CD4-positive, alpha-beta T cell treated with Interleukin-10 for 1 hour (primary cell): ENCODE measurements around the gene SPRED1.

ENCODE experiments used
- DNase-seq: peaks from one replicate; pipeline ENCODE4 v3.0.0-alpha.2; 2020

SPRED1 gene

DNA sequence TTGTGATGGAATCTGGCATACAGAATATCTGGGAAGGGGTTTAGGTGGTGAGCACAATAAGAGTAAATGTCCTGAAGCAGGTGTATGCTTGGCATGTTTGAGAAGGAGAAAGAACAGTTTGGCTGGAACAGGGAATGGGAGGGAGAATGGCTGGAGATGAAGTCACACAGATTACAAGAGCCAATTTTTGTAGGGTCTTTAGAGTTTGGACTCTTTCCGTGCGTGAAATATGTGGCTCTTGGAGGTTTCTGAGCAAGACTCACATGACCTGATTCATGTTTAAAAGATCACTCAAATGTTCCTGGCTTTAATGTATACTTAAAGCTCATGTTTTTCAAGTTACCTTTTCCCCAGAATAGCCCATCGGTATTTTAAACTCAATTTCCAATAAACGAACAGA, 32.8 kb downstream of the SPRED1 start:
- DNase-seq: no peak

DNA sequence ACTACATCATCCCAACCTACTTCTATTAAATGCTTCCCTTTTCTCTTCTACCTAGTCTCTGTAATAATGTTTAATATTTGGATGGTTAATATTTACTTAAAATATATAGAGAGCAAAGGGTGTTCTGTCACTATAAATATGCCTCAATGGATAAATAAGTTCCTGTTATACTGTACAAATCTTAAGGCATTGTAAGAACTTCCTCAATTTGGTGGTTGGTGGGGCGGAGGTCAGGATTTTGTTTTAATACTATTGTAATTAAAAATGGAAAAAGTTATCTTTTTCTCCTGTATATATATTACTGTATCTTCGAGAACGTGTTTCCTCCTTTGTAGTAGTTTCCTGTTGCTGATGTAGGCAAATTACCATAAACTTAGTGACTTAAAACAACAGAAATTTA, 41.5 kb downstream of the SPRED1 start:
- no peak for DNase-seq

DNA sequence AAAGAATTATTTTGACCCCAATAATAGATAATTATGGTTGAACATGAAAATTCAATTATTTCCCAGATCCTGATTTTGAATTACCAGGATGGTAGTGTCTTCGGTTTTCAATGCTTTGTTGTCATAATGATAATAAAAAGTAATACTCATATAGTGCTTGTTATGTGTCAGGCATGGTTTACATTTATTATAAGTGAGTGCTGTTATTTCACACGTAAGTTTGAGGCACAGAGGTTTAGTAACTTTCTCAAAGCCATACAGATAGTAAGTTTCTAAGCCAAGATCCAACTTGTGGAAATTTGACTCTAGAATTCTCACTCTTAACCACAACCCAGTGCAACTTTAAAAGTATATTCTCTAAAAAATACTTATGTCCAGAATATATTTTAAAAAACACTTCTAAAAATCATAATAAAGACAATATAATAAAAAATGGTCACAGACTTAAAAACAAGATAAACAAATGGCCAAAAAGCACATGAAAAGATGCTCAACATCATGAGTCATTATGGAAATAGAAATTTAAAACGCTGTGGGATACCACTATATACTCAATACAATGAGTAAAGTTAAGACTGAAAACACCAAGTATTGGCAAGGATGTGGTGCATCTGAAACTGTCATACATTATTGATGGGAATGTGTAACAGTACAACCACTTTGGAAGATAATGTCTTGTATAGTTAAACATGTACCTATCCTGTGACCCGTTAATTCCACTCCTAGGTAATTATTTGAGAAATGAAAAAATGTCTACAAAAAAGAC, 45.2 kb downstream of the SPRED1 start:
- no peak for DNase-seq

DNA sequence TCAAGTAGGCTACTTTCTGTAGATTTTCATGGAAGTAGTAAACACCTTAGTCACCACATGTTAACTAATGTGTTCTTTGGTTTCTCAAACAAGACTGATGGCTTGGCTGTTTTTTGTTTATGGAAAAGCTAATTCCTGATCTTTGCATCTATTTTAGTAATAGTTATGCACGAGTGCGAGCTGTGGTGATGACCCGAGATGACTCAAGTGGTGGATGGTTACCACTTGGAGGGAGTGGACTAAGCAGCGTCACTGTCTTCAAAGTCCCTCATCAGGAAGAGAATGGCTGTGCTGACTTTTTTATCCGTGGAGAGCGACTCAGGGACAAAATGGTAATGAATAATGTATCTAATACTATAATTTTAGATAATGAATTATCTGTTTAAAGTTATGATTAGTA, 46.6 kb downstream of the SPRED1 start:
- DNase-seq: no peak

DNA sequence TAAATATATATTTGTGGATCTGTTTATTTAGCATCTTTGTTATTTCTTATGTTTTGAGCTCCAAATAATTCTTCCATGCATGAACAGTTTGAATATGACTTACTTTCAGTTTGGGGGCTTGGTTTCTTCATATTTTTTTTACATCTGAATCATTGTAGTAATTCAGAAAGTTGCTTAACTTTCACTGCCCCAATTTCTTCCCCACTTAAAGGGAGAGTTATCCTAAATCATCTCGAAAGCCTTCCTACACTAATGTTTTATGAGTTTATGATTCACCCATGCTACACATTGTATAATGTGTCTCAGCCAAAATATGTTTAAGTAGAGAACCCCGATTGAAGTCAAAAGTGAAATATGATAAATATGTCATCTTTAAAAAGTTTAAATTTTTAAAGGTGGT, 47.8 kb downstream of the SPRED1 start:
- DNase-seq: no peak

DNA sequence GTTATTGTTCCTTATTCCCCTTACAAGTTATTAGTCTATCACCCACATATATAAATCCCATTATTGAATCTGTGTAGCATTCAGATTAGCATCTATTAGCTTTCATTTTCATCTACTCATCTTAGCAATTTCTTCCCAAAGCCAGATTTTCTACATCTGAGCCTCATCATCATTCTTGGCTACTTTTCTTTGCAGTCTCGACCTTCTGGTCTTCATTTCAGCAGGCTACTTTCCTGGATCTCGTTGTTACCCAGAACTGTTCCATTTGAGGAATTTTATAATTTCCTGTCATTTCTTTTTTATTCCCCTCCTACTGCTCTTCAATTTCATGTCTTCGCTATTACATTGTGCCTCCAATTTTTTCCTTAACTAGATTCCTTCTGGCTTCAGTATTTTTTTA, 51.8 kb downstream of the SPRED1 start:
- DNase-seq: no peak

DNA sequence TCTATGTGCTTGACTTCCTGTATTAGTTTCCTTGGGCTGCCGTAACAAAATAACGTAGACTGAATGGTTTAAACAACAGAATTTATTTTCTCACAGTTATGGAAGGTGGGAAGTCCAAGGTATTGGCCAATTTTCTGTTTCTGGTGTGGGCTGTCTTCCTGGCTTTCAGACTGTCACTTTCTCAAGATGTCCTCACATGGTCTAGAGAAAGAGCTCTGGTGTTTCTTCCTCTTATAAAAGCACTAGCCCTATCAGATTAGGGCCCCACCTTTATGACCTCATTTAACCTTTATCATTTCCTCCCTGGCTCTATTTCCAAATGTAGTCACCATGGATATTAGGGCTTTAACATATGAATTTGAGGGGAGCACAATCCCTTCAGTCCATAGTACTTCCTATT, 54.6 kb downstream of the SPRED1 start:
- DNase-seq: no peak

DNA sequence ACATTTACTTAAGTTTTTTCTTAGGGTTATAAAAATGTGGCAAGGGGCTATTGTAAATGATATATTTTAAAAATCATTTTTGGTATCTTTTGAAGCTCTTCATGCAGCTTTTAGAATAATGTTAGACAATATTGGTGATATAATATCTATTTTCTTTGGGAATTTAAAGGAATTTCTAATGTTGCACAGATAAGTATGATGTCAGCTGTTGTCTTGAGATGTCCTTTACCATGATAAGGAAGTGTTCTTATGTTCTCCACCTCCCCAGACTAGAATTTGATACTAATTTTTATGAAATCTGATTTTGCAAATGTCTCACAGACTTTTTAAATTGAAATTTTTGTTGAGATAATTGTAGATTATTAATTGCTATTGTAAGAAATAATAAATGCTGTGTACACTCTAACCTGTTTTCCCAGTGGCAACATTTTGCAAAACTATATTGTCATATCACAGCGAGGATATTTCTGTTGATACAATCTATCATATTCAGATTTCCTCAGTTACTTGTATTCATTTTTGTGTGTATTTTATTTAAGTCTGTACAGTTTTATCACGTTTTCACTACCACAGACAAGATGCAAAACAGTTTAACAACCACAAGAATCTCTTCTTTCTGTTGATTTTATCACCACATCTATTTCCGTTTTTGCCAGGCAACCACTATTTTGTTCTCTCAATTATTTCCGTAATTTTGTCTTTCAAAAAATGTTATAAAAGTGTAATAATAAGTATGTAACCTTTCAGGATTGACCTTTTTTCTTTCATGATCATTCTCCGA, 55.4 kb downstream of the SPRED1 start:
- DNase-seq: peak; percentile 6

DNA sequence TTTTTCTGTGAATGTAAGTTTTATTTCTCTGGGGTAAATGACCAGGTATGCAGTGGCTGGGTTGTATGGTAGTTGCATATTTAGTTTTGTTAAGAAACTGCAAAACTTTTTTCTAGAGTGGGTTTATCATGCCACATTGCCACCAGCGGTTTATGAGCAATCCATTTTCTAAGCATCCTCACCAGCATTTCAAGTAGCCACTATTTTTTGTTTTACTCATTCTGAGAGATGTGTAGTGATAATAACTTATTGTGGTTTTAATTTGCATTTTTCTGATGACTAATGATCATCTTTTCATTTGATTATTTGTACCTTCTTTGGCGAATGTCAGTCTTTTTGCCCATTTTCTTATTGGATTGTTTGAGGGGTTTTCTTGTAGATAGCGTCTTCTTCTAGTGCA, 56.2 kb downstream of the SPRED1 start:
- no peak for DNase-seq

DNA sequence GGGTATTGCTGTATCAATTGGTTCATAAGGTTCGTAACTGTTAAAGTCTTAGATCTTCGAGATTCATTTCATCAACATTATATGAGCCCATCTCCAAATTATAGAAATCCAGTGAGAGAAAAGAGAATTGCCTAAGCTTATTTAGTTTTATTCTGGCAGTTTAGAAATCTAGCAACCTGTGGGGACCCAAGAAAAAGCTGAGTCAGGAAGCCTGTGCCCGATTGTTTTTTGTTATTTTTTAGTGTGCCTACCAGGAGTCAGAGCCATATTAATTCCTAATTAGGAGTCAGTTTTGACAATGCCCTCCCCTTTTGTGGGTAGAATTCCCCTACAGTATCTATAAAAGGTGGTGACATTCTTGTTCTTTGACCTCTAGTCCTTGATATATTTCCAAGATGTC, 59.6 kb downstream of the SPRED1 start:
- no peak for DNase-seq

DNA sequence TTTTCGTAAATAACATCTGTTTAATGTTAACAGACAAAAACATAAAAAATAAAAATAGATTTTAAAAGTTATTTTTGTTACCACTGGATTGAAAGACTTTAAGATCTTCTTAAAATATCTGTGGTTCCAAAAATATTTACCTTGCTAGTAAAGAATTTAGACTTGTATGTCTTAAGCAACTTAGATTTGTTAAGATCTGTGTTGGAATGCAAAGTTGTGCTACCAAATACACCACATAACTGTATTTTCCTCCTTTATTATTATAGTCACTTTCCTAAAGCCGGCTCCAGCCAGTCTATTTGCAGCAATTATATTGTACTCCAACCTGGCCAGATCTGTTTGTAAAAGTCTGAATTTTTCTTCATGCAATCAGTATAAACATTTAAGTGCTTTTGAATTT, 63.7 kb downstream of the SPRED1 start:
- DNase-seq: no peak

DNA sequence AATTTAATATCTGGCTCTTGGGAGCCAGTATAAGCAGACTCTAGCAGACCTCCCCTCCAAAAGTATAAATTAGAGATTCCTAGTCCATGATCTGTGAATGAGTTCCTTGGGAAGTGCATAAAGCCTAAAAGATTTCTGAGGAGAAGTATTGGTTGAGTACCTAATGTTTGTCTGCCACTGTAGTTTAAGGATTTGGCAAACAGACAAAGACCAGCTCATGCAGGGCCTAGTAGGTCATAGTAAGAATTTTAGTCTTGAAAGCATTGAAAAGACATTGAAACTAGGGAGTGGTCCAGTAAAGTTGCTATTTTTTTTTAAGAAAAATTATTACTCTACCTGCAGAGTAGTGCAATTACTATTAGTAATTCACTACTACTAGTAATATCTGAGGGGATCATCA, 67.5 kb downstream of the SPRED1 start:
- DNase-seq: no peak

DNA sequence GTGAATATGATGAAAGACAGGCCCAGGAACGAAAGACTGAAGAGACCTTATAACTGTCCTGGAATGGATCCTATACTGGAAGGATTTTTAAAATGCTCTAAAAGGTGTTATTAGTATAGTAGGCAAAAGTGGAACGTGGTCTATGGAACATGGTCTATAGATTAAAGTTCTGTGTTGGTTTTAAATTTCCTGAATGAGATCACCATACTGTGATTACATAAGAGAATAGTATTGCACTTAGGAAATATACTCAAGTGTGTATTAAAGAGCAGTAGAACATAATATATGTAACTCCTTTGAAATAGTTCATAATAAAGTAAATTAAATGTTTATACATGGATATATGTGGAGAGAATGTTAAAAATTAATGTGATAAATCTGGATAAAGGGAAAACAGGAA, 68.2 kb downstream of the SPRED1 start:
- no peak for DNase-seq

DNA sequence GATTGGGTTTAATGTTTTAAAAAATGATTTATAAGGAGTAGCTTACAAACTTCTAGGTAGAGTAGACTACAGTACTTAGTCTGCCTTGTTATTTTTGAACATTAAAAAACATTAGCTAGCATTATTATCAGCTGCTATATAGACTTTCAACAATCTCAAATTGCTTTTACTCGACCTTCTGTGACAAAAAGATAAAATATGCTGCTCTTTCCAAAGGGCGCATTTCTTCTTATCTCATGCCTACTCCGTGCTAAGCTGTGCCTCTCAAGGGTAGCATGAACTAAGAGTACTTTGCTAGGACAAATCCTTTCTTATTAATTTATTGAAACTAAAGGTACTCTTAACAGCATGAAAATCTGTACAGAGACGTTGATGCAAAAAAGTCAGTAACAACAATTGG, 71.3 kb downstream of the SPRED1 start:
- no peak for DNase-seq

DNA sequence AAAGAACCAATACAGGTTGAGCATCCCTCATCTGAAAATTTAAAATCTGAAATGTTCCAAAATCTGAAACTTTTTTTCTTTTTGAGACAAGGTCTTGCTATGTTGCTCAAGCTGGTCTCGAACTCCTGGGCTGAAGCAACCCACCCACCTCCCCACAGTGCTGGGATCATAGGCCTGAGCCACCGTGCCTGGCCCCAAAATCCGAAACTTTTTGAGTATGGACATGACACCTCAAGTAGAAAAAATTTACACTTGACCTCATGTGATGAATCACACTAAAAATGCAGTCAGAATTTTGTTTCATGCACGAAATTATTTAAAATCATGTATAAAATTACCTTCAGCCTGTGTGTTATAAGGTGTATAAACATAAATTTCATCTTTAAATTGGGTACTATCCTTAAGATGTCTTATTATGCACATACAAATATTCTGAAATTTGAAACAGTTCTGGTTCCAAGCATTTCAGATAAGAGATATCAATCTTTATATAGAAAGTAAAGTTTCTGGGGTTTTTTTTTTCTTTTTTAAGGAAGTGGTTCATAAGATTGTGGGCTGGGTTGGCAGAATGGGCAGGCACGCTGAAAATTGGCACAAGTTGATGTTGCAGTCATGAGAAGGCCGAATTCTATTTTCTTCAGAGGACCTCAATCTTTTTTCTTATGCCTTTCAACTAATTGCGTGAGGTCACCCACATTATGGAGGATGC, 72.5 kb downstream of the SPRED1 start:
- DNase-seq: no peak

DNA sequence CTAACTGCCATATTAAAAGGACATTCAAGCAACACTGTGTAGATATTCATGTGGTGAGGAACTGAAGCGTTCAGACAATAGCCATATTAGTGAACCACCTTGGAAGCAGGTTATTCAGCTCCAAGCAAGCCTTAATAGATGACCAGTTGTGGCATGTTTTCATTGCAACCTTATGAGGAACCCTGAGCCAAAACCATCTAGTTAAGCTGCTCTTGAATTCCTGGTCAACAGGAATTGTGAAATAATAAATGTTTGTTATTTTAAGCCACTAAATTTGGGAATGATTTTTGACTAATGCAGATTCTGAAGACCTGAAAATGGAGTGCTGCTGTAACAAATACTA, 73.0 kb downstream of the SPRED1 start:
- DNase-seq: no peak

DNA sequence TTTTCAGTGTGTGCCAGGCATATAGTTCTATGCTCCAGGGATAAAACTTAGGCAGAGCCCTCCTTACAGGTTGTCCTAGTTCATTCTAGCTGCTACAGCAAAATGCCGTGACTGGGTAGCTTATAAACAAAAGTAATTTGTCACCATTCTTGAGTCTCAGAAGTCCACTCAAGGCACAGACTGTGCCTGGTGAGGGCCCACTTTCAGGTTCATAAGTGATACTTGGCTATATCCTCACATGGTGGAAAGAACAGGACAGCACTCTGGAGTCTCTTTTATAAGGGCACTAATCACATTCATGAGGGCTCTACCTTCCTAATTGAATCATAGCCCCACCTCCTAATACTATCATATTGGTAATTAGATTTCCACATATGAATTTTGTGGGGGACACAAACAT, 80.1 kb downstream of the SPRED1 start:
- DNase-seq: no peak

DNA sequence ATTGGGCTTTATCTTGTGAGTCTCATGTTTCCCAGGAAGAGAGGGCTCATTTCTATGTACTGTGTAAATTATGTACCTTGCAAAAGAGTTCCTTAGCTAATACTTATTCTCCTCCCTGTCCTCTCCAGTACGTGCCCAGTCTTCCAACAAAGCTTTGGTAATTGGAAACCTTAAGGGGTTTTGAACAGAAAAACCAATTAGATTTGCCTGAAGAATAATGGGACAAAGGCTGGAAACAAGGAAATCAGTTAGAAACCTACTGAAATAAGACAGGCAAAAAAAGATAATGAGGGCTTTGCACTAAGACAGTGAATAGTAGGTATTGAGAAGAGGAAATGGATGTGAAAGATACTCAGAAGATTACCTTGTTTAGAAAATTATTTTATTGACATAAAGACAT, 82.5 kb downstream of the SPRED1 start:
- DNase-seq: no peak

DNA sequence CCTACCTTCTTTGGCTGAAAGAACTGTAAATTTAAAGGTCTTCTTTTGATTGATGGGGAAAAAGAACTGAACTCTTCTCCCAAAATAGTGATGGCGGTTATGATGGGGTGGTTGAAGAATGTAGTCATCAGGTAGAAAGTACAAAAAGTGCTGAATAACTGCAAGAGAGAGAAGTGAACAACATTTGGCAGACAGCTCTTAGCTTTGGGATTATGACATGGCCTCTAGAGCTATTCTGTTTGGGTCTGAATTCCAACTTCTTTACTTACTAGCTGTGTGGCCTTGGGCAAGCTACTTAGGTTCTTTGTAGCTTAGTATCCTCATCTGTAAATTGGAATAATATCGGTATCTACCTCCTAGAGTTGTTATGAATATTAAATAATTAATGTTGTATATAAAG, 91.7 kb downstream of the SPRED1 start:
- no peak for DNase-seq

DNA sequence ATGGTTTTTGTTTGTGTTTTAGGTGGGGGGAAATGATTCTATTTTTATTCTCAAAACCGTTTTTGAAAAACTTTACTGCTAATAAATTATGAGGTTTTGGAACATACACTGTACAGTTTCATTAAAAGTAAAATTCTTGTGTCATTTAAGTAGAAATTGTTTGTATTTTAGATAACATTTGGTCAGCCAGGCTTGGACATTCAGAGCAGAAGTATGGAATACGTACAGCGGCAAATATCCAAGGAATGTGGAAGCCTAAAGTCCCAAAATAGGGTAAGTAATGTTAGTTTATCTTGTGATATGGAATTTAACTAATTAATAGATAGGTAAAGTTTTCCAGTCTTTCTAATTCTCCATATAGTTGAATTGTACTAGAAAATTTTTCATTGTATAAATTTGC, 96.6 kb downstream of the SPRED1 start:
- no peak for DNase-seq

DNA sequence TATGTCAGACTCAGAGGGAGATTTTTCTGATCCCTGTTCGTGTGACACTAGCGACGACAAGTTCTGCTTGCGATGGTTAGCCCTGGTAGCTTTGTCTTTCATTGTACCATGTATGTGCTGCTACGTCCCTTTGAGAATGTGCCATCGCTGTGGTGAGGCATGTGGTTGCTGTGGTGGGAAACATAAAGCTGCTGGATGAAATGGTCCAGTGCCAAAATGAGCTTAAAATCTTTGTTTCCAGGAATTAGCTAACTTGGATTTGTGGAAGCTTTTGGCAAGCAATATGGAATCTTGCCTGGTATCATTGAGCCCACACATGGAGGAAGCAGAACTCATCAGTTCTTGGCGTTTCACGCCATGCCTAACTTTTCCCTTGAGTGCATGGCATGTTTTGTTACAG, 98.8 kb downstream of the SPRED1 start:
- DNase-seq: no peak

DNA sequence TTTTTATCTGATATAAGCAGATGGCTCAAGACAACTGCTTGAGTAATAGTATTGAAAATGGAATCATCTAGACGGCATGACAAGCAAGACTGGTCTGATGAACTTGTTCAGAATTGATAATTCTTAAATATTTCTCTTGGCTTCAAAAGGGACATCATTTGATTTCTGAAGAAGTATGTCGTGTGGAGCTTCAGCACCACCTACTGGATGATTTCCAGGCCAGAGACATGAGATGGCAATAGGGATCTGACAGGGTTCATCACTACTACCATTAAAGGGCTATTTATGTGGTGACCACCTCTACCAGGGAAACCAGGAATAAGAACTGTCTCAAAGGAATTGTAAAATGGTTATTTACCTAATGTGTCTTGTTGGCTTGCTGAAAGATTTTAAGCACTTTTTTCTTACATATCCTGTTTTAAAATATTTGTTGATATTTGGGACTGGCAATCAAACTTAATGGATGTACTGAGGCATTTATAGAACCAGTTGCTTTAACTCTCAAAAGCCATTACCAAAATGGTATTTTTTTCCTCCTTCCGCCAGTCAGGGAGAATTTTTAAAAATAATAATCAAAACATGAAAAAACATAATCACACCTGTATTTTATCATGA, 101.8 kb downstream of the SPRED1 start:
- peak; percentile 63 for DNase-seq

DNA sequence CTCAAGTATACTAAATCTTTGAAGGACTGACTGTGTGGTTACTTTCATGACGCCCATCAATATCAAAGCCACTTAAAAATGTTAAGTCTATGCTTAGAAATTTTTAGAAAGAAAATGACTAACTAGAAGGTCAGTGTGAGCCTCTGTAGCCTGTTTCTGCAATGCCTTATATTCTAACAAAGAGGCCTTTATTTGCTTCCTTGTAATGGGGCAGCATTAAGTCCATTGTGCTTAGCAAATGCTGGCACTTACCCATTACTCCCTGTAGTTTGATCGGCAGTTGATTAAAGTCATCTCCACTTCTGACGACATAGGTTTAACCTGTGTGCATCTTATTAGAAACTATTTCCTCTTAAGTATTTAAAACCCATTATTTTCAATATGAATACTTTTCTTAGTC, 109.7 kb downstream of the SPRED1 start:
- DNase-seq: no peak

DNA sequence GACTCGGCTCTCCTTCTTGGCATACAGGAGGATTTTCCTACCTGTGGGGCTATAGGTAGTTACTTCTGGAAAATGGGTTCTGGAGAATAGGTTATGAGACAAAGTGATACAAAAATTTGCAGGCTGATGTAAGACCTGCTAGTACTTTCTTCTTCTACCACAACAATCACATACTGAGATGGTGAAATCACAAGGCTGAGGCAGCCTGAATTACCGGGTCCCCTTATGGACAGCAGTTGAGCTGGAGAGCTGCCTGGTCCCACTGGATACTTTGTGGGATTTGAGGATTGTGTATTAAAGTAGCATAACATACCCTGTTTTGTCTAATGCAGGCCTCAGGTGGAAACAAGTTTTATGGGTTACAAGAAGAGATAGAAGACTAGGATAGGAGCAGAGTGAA, 114.8 kb downstream of the SPRED1 start:
- no peak for DNase-seq
